ENCODE data around the gene CLPTM1. TPM values are rescaled to one million over a fixed set of nuclear protein-coding genes. Genes with fewer than 3 reads are reported as not detected.

Gene CLPTM1
- total and polyA plus RNA-seq, 2 donors (not counting 1 experiment from before 2014, with no cell fraction given): 121 to 129 TPM

- Histone ChIP-seq H3K9ac (ENCODE audit: low read length) (no peak overlapping the region), H2AFZ (ENCODE audit: insufficient read depth, low read depth, low read length, poor library complexity, severe bottlenecking) (no peak overlapping the region), H3K27ac (ENCODE audit: low read length in 2 of 2) (no peak overlapping the region), H3K79me2 (ENCODE audit: control insufficient read depth, insufficient read depth, low read length) (peaks cover 11% of the 10 kb centered on the region), H3K9me3 (ENCODE audit: control extremely low read depth in 1 of 3, control insufficient read depth in 2 of 3, insufficient read depth in 1 of 3, low read length in 2 of 3) (no peaks in the 10 kb centered on the region), H4K20me1 (ENCODE audit: control insufficient read depth, insufficient read depth, low read length, poor library complexity, severe bottlenecking) (no peaks in the 10 kb centered on the region), H3K4me1 (ENCODE audit: control insufficient read depth in 2 of 2, insufficient read depth in 2 of 2, low read length in 2 of 2) (no peaks in the 10 kb centered on the region), H3K36me3 (replicated peaks in 1 of 2; ENCODE audit: control extremely low read depth in 1 of 2, control insufficient read depth in 1 of 2, extremely low read depth in 1 of 2, insufficient read depth in 2 of 2, low read length in 1 of 2) (peaks cover 0 to 72% of the 10 kb centered on the region in 2 experiments), H3K4me2 (replicated peaks; ENCODE audit: low read depth, low read length, poor library complexity, severe bottlenecking) (no peak overlapping the region), H3K27me3 (replicated peaks in 1 of 4; ENCODE audit: control extremely low read depth in 1 of 4, control insufficient read depth in 3 of 4, insufficient read depth in 4 of 4, low read length in 3 of 4) (no peaks in the 10 kb centered on the region), H3K4me3 (ENCODE audit: control extremely low read depth in 1 of 5, extremely low read depth in 1 of 5, insufficient read depth in 1 of 5, low read depth in 2 of 5, low read length in 4 of 5) (no peak overlapping the region)
- intact Hi-C loops (cut with micrococcal nuclease): no loop called here
- 94% methylated on average over 9 of the region's 9 CpGs for WGBS (ENCODE audit: insufficient coverage)
- H3K27me3 Mint-ChIP-seq: no peaks in the 10 kb centered on the region
- ATAC-seq (ENCODE audit: low read depth) (no peak), DNase-seq (no peak)
- CTCF ChIA-PET: no interaction called here
- TF ChIP-seq EZH2 (IDR thresholded peaks at IDR 0.05; ENCODE audit: borderline replicate concordance, insufficient read depth, low read depth, low read length, poor library complexity, severe bottlenecking): no peak
- no peak for TF ChIP-seq CTCF (IDR thresholded peaks at IDR 0.05)
- no peak overlapping the region for H3K4me3 Mint-ChIP-seq
- H3K27ac Mint-ChIP-seq: no peak overlapping the region
- POLR2A ChIA-PET: interaction anchor here (0.6 kb wide), 1 partner anchor 1322 kb away, joined by 4 read pairs; no protein-coding TSS in a partner anchor
- no peaks in the 10 kb centered on the region for H3K9me3 Mint-ChIP-seq (ENCODE audit: insufficient read depth)
- peaks cover 1% of the 10 kb centered on the region for H3K4me1 Mint-ChIP-seq
Observed at GRCh38 chr19:44984005-44984404, 28.8 kb downstream of the CLPTM1 start.

- intact Hi-C loops (cut with micrococcal nuclease): no loop called here
- H2AFZ ChIP-seq (ENCODE audit: insufficient read depth, low read depth, low read length, poor library complexity, severe bottlenecking): no peak overlapping the region
- DNase-seq: no peak
- H3K27me3 ChIP-seq (replicated peaks in 1 of 4; ENCODE audit: control extremely low read depth in 1 of 4, control insufficient read depth in 3 of 4, insufficient read depth in 4 of 4, low read length in 3 of 4): no peaks in the 10 kb centered on the region
- TF ChIP-seq EZH2 (IDR thresholded peaks at IDR 0.05; ENCODE audit: borderline replicate concordance, insufficient read depth, low read depth, low read length, poor library complexity, severe bottlenecking): no peak
- TF ChIP-seq CTCF (IDR thresholded peaks at IDR 0.05): no peak
- Mint-ChIP-seq H3K4me1 (peaks cover 4% of the 10 kb centered on the region), H3K27me3 (no peaks in the 10 kb centered on the region), H3K4me3 (no peak overlapping the region), H3K9me3 (ENCODE audit: insufficient read depth) (no peaks in the 10 kb centered on the region), H3K27ac (no peak overlapping the region)
- no peaks in the 10 kb centered on the region for H3K4me1 ChIP-seq (ENCODE audit: control insufficient read depth in 2 of 2, insufficient read depth in 2 of 2, low read length in 2 of 2)
- WGBS (ENCODE audit: insufficient coverage): 94% methylated on average over 4 of the region's 4 CpGs
- H3K4me3 ChIP-seq (ENCODE audit: control extremely low read depth in 1 of 5, extremely low read depth in 1 of 5, insufficient read depth in 1 of 5, low read depth in 2 of 5, low read length in 4 of 5): no peak overlapping the region
- H3K4me2 ChIP-seq (replicated peaks; ENCODE audit: low read depth, low read length, poor library complexity, severe bottlenecking): no peak overlapping the region
- H3K79me2 ChIP-seq (ENCODE audit: control insufficient read depth, insufficient read depth, low read length): peaks cover 3% of the 10 kb centered on the region
- no peak for ATAC-seq (ENCODE audit: low read depth)
- ChIA-PET POLR2A (no interaction called here), CTCF (interaction anchor here (1.2 to 6.0 kb wide), 2 partner anchors 74 to 296 kb away, joined by 3 to 97 read pairs; no protein-coding TSS in a partner anchor)
- H4K20me1 ChIP-seq (ENCODE audit: control insufficient read depth, insufficient read depth, low read length, poor library complexity, severe bottlenecking): no peaks in the 10 kb centered on the region
- peaks cover 0 to 68% of the 10 kb centered on the region in 2 experiments for H3K36me3 ChIP-seq (replicated peaks in 1 of 2; ENCODE audit: control extremely low read depth in 1 of 2, control insufficient read depth in 1 of 2, extremely low read depth in 1 of 2, insufficient read depth in 2 of 2, low read length in 1 of 2)
- H3K9ac ChIP-seq (ENCODE audit: low read length): no peak overlapping the region
- H3K27ac ChIP-seq (ENCODE audit: low read length in 2 of 2): no peak overlapping the region
- no peaks in the 10 kb centered on the region for H3K9me3 ChIP-seq (ENCODE audit: control extremely low read depth in 1 of 3, control insufficient read depth in 2 of 3, insufficient read depth in 1 of 3, low read length in 2 of 3)
Observed at GRCh38 chr19:44985445-44985844, 30.3 kb downstream of the CLPTM1 start.
